PC-9 (cell line): ENCODE measurements around the gene TRAF3IP1.

Experiments
- CTCF ChIP-seq: fragments of 200-600 bp; sonication (generic); conservative IDR thresholded peaks from 2 replicates; pipeline ENCODE4 v1.6.1; 2017; ENCODE audit warnings: mixed run types, antibody characterized with exemption, mild to moderate bottlenecking, moderate library complexity
- EZH2 ChIP-seq: fragments of 200-600 bp; sonication (generic); IDR thresholded peaks from 2 replicates; pipeline ENCODE4 v1.8.0; 2017; ENCODE audit warnings: antibody characterized with exemption, low read depth

GRCh38 chr2:238383743-238384380, 63.5 kb downstream of the TRAF3IP1 start:
- TF ChIP-seq CTCF (no peak), EZH2 (no peak)
